ENCODE data around the gene KIFAP3. TPM values are rescaled to one million over a fixed set of nuclear protein-coding genes. Genes with fewer than 3 reads are reported as not detected.
"Not testable (repeated sequence)": the region's sequence is repeated elsewhere in the genome, so short reads cannot be mapped to it uniquely, and the experiment has no call there.

The KIFAP3 gene
- polyA plus RNA-seq, 4 donors = 10.5 to 20.7 (median 14.6) TPM

DNA sequence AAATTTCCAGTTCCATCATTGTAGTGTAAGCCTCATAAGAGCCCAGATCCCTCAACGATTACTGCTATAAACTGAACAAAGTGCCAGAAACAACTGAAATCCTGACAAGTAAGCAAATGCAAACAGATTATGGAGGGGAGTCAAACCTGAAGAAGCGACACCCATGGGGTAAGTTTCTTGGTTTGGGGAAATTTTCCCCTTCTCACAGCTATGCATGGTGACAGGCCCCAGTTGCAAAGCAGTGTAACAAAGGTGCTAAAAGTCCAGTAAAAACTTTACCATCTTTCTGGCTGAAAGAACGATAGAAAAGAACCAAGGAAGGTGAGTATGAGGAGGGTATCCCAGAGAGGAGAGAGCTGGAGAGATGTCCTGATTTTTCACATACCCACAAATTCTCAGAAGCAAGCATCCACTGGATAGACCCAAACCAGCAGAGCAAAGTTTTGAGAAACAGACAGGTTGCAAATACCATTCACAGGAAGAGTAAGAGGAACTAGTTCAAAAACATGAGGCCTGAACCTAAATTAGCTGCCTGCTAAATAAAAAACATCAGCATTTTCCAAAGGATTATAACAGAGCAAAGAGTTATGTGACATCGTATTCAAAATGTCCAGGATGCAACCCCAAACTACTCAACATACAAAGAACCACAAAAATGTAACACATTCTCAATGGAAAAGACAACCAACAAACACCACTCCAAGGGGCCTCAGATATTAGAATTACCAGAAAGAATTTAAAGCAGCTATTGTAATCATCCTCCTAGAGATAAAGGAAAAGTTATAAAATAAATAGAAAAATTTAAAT, 195.3 kb downstream of the KIFAP3 start:
- FAIRE-seq = no peak
- WGBS, 3 donors = 79 to 92% (median 90%) methylated on average over 4 of the region's 4 CpGs
- no peak overlapping the region for H3K27ac ChIP-seq (ENCODE audit: low read depth in 1 of 3, low read length in 2 of 3)

GRCh38 chr1:169878498-169878897, 196.0 kb downstream of the KIFAP3 start:
- no peaks in the 10 kb centered on the region for H3K4me1 ChIP-seq (ENCODE audit: control insufficient read depth in 3 of 3, insufficient read depth in 2 of 3, low read depth in 1 of 3, low read length in 2 of 3)
- DNase-seq = no peak
- no peaks in the 10 kb centered on the region for H3K27me3 ChIP-seq (ENCODE audit: control insufficient read depth in 3 of 3, insufficient read depth in 3 of 3, low read length in 3 of 3)
- no peaks in the 10 kb centered on the region for H3K9me3 ChIP-seq (ENCODE audit: control insufficient read depth in 2 of 2, insufficient read depth in 1 of 2, low read depth in 1 of 2, low read length in 1 of 2)
- WGBS, 3 donors = 91 to 98% (median 94%) methylated on average over 4 of the region's 4 CpGs
- no peak for FAIRE-seq
- no peak overlapping the region for H3K27ac ChIP-seq (ENCODE audit: low read depth in 1 of 3, low read length in 2 of 3)
- H3K4me3 ChIP-seq (ENCODE audit: low read depth in 1 of 3, low read length in 3 of 3) = no peak overlapping the region
- H3K36me3 ChIP-seq (ENCODE audit: control insufficient read depth in 3 of 3, insufficient read depth in 2 of 3, low read depth in 1 of 3, low read length in 3 of 3) = peaks cover 4 to 29% (median 13%) of the 10 kb centered on the region in 3 donors

More for the DNA sequence above, 195.3 kb downstream of the KIFAP3 start:
- no peak overlapping the region for H3K4me3 ChIP-seq (ENCODE audit: low read depth in 1 of 3, low read length in 3 of 3)
- H3K4me1 ChIP-seq (ENCODE audit: control insufficient read depth in 3 of 3, insufficient read depth in 2 of 3, low read depth in 1 of 3, low read length in 2 of 3) = no peaks in the 10 kb centered on the region
- no peaks in the 10 kb centered on the region for H3K27me3 ChIP-seq (ENCODE audit: control insufficient read depth in 3 of 3, insufficient read depth in 3 of 3, low read length in 3 of 3)
- no peaks in the 10 kb centered on the region for H3K9me3 ChIP-seq (ENCODE audit: control insufficient read depth in 2 of 2, insufficient read depth in 1 of 2, low read depth in 1 of 2, low read length in 1 of 2)
- DNase-seq = no peak
- H3K36me3 ChIP-seq (ENCODE audit: control insufficient read depth in 3 of 3, insufficient read depth in 2 of 3, low read depth in 1 of 3, low read length in 3 of 3) = peaks cover 4 to 31% (median 13%) of the 10 kb centered on the region in 3 donors

DNA sequence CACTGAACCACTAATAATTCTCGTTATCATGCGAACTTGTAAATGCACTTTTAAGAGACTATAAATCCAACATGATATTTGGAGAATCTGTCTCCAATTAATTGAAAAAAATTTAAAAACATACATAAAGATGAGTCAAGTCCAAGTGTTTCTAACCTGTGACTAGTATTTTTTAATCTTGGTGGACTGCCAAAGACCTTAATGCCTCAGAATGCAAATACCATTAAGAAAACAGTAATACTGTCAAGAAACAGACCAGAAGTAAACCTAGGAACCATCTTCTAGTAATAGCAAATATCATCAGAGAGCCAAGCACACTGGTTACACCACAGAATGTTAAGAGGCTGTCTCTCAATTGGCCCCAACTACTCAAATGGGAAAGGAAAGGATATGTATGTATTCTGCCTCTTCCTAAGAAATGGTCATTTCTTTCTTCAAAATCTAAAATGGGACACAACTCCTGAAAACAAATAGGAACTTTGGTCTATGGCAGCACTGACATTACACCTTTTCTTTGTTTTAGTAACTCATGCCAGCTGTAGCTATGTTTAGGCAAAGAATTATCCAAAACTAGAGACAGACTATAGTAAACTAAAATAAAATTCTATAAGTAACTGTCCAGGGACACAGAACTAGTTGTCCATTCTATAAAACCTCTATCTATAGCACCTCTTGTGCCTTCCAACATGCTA, 196.5 kb downstream of the KIFAP3 start:
- Histone ChIP-seq H3K36me3 (ENCODE audit: control insufficient read depth in 3 of 3, insufficient read depth in 2 of 3, low read depth in 1 of 3, low read length in 3 of 3) (peaks cover 4 to 29% (median 16%) of the 10 kb centered on the region in 3 donors), H3K27ac (ENCODE audit: low read depth in 1 of 3, low read length in 2 of 3) (no peak overlapping the region), H3K4me1 (ENCODE audit: control insufficient read depth in 3 of 3, insufficient read depth in 2 of 3, low read depth in 1 of 3, low read length in 2 of 3) (no peaks in the 10 kb centered on the region), H3K4me3 (ENCODE audit: low read depth in 1 of 3, low read length in 3 of 3) (no peak overlapping the region), H3K27me3 (ENCODE audit: control insufficient read depth in 3 of 3, insufficient read depth in 3 of 3, low read length in 3 of 3) (no peaks in the 10 kb centered on the region), H3K9me3 (ENCODE audit: control insufficient read depth in 2 of 2, insufficient read depth in 1 of 2, low read depth in 1 of 2, low read length in 1 of 2) (no peaks in the 10 kb centered on the region)
- no peak for FAIRE-seq
- DNase-seq = no peak
- 91 to 95% (median 94%) methylated on average over 2 of the region's 2 CpGs for WGBS, 3 donors

- H3K4me3 ChIP-seq (ENCODE audit: low read depth in 1 of 3, low read length in 3 of 3) = no peak overlapping the region
- DNase-seq (no peak), FAIRE-seq (no peak)
- H3K27me3 ChIP-seq (ENCODE audit: control insufficient read depth in 3 of 3, insufficient read depth in 3 of 3, low read length in 3 of 3) = no peaks in the 10 kb centered on the region
- peaks cover 8 to 32% (median 24%) of the 10 kb centered on the region in 3 donors for H3K36me3 ChIP-seq (ENCODE audit: control insufficient read depth in 3 of 3, insufficient read depth in 2 of 3, low read depth in 1 of 3, low read length in 3 of 3)
- peaks cover 0 to 12% of the 10 kb centered on the region in 2 donors for H3K9me3 ChIP-seq (ENCODE audit: control insufficient read depth in 2 of 2, insufficient read depth in 1 of 2, low read depth in 1 of 2, low read length in 1 of 2)
- H3K4me1 ChIP-seq (ENCODE audit: control insufficient read depth in 3 of 3, insufficient read depth in 2 of 3, low read depth in 1 of 3, low read length in 2 of 3) = no peaks in the 10 kb centered on the region
- 90 to 97% (median 93%) methylated on average over 3 of the region's 3 CpGs for WGBS, 3 donors
- H3K27ac ChIP-seq (ENCODE audit: low read depth in 1 of 3, low read length in 2 of 3) = no peak overlapping the region
These were observed 200.3 kb downstream of the KIFAP3 start for GRCh38 chr1:169874229-169874628.

DNA sequence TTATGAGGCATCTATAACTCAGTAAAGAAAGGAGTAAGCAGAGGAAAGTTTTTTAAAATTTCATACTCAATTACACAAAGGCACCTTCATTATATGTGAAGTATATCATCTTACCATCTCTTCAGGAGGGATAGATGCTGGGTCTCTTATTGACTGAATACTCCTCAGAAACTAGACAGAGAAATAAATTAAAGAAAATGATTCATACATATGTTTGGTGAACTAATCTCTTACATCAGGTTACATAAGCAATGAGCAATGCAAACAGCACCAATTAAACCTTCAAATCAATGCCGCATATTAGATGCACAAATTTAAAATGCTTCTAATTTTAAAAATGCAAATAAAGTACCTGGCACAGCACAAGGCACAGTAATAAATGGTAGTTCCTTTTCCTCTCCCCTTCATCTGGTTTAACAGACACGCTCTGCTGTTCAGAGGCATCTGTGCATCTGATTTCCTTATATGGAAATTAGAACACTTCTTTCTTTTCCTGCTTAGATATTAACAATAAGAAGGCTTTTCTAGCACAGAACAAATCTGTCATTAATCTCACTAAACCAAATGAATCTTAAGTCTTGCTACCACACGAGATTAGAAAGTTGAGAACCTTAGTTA, 200.8 kb downstream of the KIFAP3 start:
- DNase-seq = no peak
- Histone ChIP-seq H3K9me3 (ENCODE audit: control insufficient read depth in 2 of 2, insufficient read depth in 1 of 2, low read depth in 1 of 2, low read length in 1 of 2) (peaks cover 0 to 12% of the 10 kb centered on the region in 2 donors), H3K36me3 (ENCODE audit: control insufficient read depth in 3 of 3, insufficient read depth in 2 of 3, low read depth in 1 of 3, low read length in 3 of 3) (peaks cover 10 to 37% (median 29%) of the 10 kb centered on the region in 3 donors), H3K27ac (ENCODE audit: low read depth in 1 of 3, low read length in 2 of 3) (no peak overlapping the region), H3K4me1 (ENCODE audit: control insufficient read depth in 3 of 3, insufficient read depth in 2 of 3, low read depth in 1 of 3, low read length in 2 of 3) (no peaks in the 10 kb centered on the region), H3K4me3 (ENCODE audit: low read depth in 1 of 3, low read length in 3 of 3) (no peak overlapping the region), H3K27me3 (ENCODE audit: control insufficient read depth in 3 of 3, insufficient read depth in 3 of 3, low read length in 3 of 3) (no peaks in the 10 kb centered on the region)
- WGBS, 3 donors = 77 to 92% (median 89%) methylated on average over 3 of the region's 3 CpGs
- FAIRE-seq = no peak

DNA sequence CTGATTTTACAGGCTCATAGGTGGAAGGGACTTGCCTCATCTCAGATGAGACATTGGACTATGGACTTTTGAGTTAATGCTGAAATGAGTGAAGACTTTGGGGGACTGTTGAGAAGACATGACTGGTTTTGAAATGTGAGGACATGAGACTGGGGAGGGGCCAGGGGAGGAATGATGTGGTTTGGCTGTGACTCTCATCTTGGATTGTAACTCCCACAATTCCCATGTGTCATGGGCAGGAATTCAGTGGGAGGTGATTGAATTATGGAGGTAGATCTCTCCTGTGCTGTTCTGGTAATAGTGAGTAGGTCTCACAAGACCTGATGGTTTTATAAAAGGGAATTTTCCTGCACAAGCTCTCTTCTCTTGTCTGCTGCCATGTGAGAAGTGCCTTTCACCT, 201.6 kb downstream of the KIFAP3 start:
- Histone ChIP-seq H3K9me3 (ENCODE audit: control insufficient read depth in 2 of 2, insufficient read depth in 1 of 2, low read depth in 1 of 2, low read length in 1 of 2) (peaks cover 0 to 12% of the 10 kb centered on the region in 2 donors), H3K4me1 (ENCODE audit: control insufficient read depth in 3 of 3, insufficient read depth in 2 of 3, low read depth in 1 of 3, low read length in 2 of 3) (no peaks in the 10 kb centered on the region), H3K27me3 (ENCODE audit: control insufficient read depth in 3 of 3, insufficient read depth in 3 of 3, low read length in 3 of 3) (no peaks in the 10 kb centered on the region), H3K4me3 (ENCODE audit: low read depth in 1 of 3, low read length in 3 of 3) (no peak overlapping the region), H3K27ac (ENCODE audit: low read depth in 1 of 3, low read length in 2 of 3) (no peak overlapping the region), H3K36me3 (ENCODE audit: control insufficient read depth in 3 of 3, insufficient read depth in 2 of 3, low read depth in 1 of 3, low read length in 3 of 3) (peaks cover 11 to 38% (median 32%) of the 10 kb centered on the region in 3 donors)
- DNase-seq (no peak), FAIRE-seq (no peak)

GRCh38 chr1:169871988-169872387, 202.5 kb downstream of the KIFAP3 start:
- Histone ChIP-seq H3K9me3 (ENCODE audit: control insufficient read depth in 2 of 2, insufficient read depth in 1 of 2, low read depth in 1 of 2, low read length in 1 of 2) (peaks cover 0 to 12% of the 10 kb centered on the region in 2 donors), H3K36me3 (ENCODE audit: control insufficient read depth in 3 of 3, insufficient read depth in 2 of 3, low read depth in 1 of 3, low read length in 3 of 3) (peaks cover 13 to 37% (median 30%) of the 10 kb centered on the region in 3 donors)
- H3K27me3 ChIP-seq (ENCODE audit: control insufficient read depth in 3 of 3, insufficient read depth in 3 of 3, low read length in 3 of 3); H3K27ac ChIP-seq (ENCODE audit: low read depth in 1 of 3, low read length in 2 of 3); FAIRE-seq; DNase-seq; H3K4me1 ChIP-seq (ENCODE audit: control insufficient read depth in 3 of 3, insufficient read depth in 2 of 3, low read depth in 1 of 3, low read length in 2 of 3); H3K4me3 ChIP-seq (ENCODE audit: low read depth in 1 of 3, low read length in 3 of 3): not testable (repeated sequence)
- 98 to 100% (median 98%) methylated on average over 3 of the region's 3 CpGs for WGBS, 3 donors
